K562 (cell line): Measurements from ENCODE around the gene ZRANB1. TPM values are rescaled to one million over a fixed set of nuclear protein-coding genes. Genes with fewer than 3 reads are reported as not detected.

ENCODE experiments used
- ATAC-seq: fragments of 200-7000 bp; cut with Tn5 transposase; 3 replicates; pipeline ENCODE4 v1.9.1; 2020; ENCODE audit warnings: moderate library complexity
- Bru-seq: library from RNA; stranded (reverse); fragments of 400-500 nt; gene quantifications from one replicate; lab custom pipeline; 2021; lab: Mats Ljungman, UMichigan
- BruChase-seq, 2 experiments: library from RNA; stranded (reverse); fragments of 400-500 nt; gene quantifications; one replicate each; lab custom pipeline; 2021; lab: Mats Ljungman, UMichigan
- BruUV-seq: library from RNA; stranded (reverse); fragments of 400-500 nt; replicated peaks from 2 replicates; lab custom pipeline; 2021; lab: Mats Ljungman, UMichigan
- CTCF ChIA-PET: fragments of 300-600 bp; formaldehyde crosslinking; extraction: SDS; loops from one replicate; lab custom pipeline; 2021; ENCODE audit warnings: low intra/inter-chr PET ratio; lab: Yijun Ruan, JAX
- POLR2A ChIA-PET: fragments of 300-600, 350-650 bp; sonication (Branson Sonifier 250); formaldehyde crosslinking; extraction: SDS; loops from one replicate; lab custom pipeline; 2021; ENCODE audit warnings: antibody characterized with exemption, inconsistent platforms; lab: Yijun Ruan, JAX
- DNase-seq, 4 experiments: peaks; one replicate each; pipeline versions ENCODE4 v3.0.0 to v3.0.0-alpha.2; 2011 to 2018; ENCODE audit warnings: low spot score in 3 of 4, mixed read lengths in 3 of 4; ENCODE audit errors: extremely low read depth in 1 of 4
- FAIRE-seq: peaks from 2 replicates; lab custom pipeline; 2011; peaks lifted over from hg19 to GRCh38; lab: Jason Lieb, UNC
- H2AFZ ChIP-seq: 2 replicates; pipeline ENCODE4 v1.6.0; 2011; ENCODE audit warnings: low read depth, low read length, control low read depth, inconsistent platforms
- H3K27ac ChIP-seq: fragments of 200-600 bp; 3 replicates; pipeline ENCODE4 v1.8.0; 2011; ENCODE audit warnings: low read depth, mild to moderate bottlenecking, control low read depth, inconsistent platforms, low read length, moderate library complexity, mixed read lengths; ENCODE audit errors: extremely low read depth
- H3K27me3 ChIP-seq, 2 experiments: fragments of 300-600 bp in 1 of 2; 2 replicates in 1 of 2; 3 replicates in 1 of 2; pipeline versions ENCODE4 v1.6.0 to v1.8.0; 2011; ENCODE audit warnings: inconsistent platforms in 2 of 2, low read length in 2 of 2, mild to moderate bottlenecking in 1 of 2, mixed read lengths in 1 of 2, moderate library complexity in 1 of 2; ENCODE audit not compliant: control insufficient read depth in 2 of 2, insufficient read depth in 2 of 2
- H3K36me3 ChIP-seq: fragments of 300-600 bp; 3 replicates; pipeline ENCODE4 v1.8.0; 2011; ENCODE audit warnings: mild to moderate bottlenecking, low read length, inconsistent platforms; ENCODE audit not compliant: control insufficient read depth, insufficient read depth
- H3K4me1 ChIP-seq, 2 experiments: fragments of 200-600 bp in 1 of 2; replicated peaks in 1 of 2; 2 replicates in 1 of 2; 3 replicates in 1 of 2; pipeline versions ENCODE4 v1.5.1 to v1.8.0; 2011; ENCODE audit warnings: inconsistent platforms in 2 of 2, low read length in 2 of 2, mild to moderate bottlenecking in 1 of 2, mixed read lengths in 1 of 2, moderate library complexity in 1 of 2; ENCODE audit not compliant: control insufficient read depth in 2 of 2, insufficient read depth in 2 of 2
- H3K4me2 ChIP-seq: 2 replicates; pipeline ENCODE4 v1.6.1; 2011; ENCODE audit warnings: low read length, control low read depth, inconsistent platforms, mixed read lengths; ENCODE audit not compliant: insufficient read depth
- H3K4me3 ChIP-seq: fragments of 200-600 bp; sonication (generic), shearing (Covaris generic); 2 replicates; pipeline ENCODE4 v1.5.1; 2016; ENCODE audit warnings: control low read depth, inconsistent platforms
- H3K79me2 ChIP-seq: fragments of 200-600 bp; 3 replicates; pipeline ENCODE4 v1.8.0; 2011; ENCODE audit warnings: low read length, inconsistent platforms; ENCODE audit not compliant: control insufficient read depth, insufficient read depth
- H3K9ac ChIP-seq, 2 experiments: 2 replicates each; pipeline versions ENCODE4 v1.6.0 to v1.6.1; 2011; ENCODE audit warnings: low read depth in 2 of 2, low read length in 2 of 2, control low read depth in 1 of 2, inconsistent platforms in 1 of 2, mild to moderate bottlenecking in 1 of 2, mixed read lengths in 1 of 2; ENCODE audit not compliant: insufficient read depth in 1 of 2
- H3K9me1 ChIP-seq: one replicate; pipeline ENCODE4 v1.6.0; 2011; ENCODE audit warnings: inconsistent platforms, mild to moderate bottlenecking, low read length, moderate library complexity; ENCODE audit not compliant: control insufficient read depth, insufficient read depth
- H3K9me3 ChIP-seq: replicated peaks from 2 replicates; pipeline ENCODE4 v1.5.1; 2011; ENCODE audit warnings: low read depth, low read length, inconsistent platforms; ENCODE audit not compliant: control insufficient read depth, insufficient read depth
- H4K20me1 ChIP-seq: replicated peaks from 2 replicates; pipeline ENCODE4 v1.6.1; 2011; ENCODE audit warnings: low read length, inconsistent platforms, mixed read lengths; ENCODE audit not compliant: control insufficient read depth, insufficient read depth
- BCLAF1 ChIP-seq, 2 experiments: fragments of 450-650 bp in 1 of 2; IDR thresholded peaks; 2 replicates each; pipeline ENCODE4 v1.6.1; 2011 to 2017; ENCODE audit warnings: low read depth in 2 of 2, antibody characterized with exemption in 1 of 2, borderline replicate concordance in 1 of 2, low read length in 1 of 2, mild to moderate bottlenecking in 1 of 2, mixed read lengths in 1 of 2; ENCODE audit not compliant: control insufficient read depth in 1 of 2
- CCNT2 ChIP-seq: IDR thresholded peaks from 2 replicates; pipeline ENCODE4 v1.6.1; 2011; ENCODE audit warnings: borderline replicate concordance, low read depth, mild to moderate bottlenecking, moderate library complexity, mixed read lengths, low read length; ENCODE audit not compliant: insufficient read length; ENCODE audit errors: extremely low read depth
- NBN ChIP-seq: fragments of 450-650 bp; IDR thresholded peaks from 2 replicates; pipeline ENCODE4 v1.6.1; 2016; ENCODE audit warnings: low read depth, mild to moderate bottlenecking
- NUFIP1 ChIP-seq: fragments of 450-650 bp; IDR thresholded peaks from 2 replicates; pipeline ENCODE4 v1.6.1; 2018; ENCODE audit not compliant: partially characterized antibody
- PYGO2 ChIP-seq: fragments of 450-650 bp; IDR thresholded peaks from 2 replicates; pipeline ENCODE4 v1.6.1; 2016; ENCODE audit warnings: mild to moderate bottlenecking, missing genetic modification characterization, moderate library complexity, missing compliant biosample characterization
- RNF2 ChIP-seq: sonication (generic); IDR thresholded peaks from 2 replicates; pipeline ENCODE4 v1.6.1; 2016
- SMAD4 ChIP-seq: fragments of 250-450 bp; sonication (Bioruptor Pico); conservative IDR thresholded peaks from 2 replicates; pipeline ENCODE4 v1.8.0; 2021; ENCODE audit warnings: inconsistent platforms, mild to moderate bottlenecking, moderate library complexity
- TCFL5 ChIP-seq: fragments of 250-450 bp; sonication (Bioruptor Pico); conservative IDR thresholded peaks from 2 replicates; pipeline ENCODE4 v1.6.1; 2021; ENCODE audit warnings: mild to moderate bottlenecking, moderate library complexity, matching md5 sums
- ZFX ChIP-seq: sonication (generic); formaldehyde crosslinking; IDR thresholded peaks from 2 replicates; pipeline ENCODE4 v1.8.0; 2022; ENCODE audit warnings: mild to moderate bottlenecking, missing genetic modification reagents, moderate library complexity
- WGBS: fragments of 100-300 bp; shearing (Covaris generic); methylation state at CpG from one replicate; pipeline ENCODE4 v1.1.6; 2016; ENCODE audit warnings: low coverage, mixed read lengths; ENCODE audit not compliant: insufficient coverage; ENCODE audit errors: missing lambda C conversion rate; 5-methylcytosine and 5-hydroxymethylcytosine counted together
- in situ Hi-C: fragments of 300-500 bp; cut with MboI; formaldehyde crosslinking; loops from 4 replicates; pipeline ENCODE4 v1.15.0; 2018; ENCODE audit warnings: inconsistent platforms, mixed read lengths
- intact Hi-C: fragments of 100-400 bp; cut with micrococcal nuclease; formaldehyde crosslinking; loops from 2 replicates; pipeline ENCODE4 v1.14.2; 2022
- long read RNA-seq, 3 experiments: library from polyadenylated mRNA in 2 of 3; library from RNA in 1 of 3; unstranded in 2 of 3; stranded (forward) in 1 of 3; transcript quantifications; one replicate each; pipeline ENCODE4 v2.0.0, GENCODE V29; 2019 to 2022
- polyA minus RNA-seq, 3 experiments: library from RNA; depleted of rRNA, polyadenylated mRNA; stranded (reverse); fragments of >200 nt; gene quantifications; 2 replicates each; pipeline ENCODE4 v1.2.3, GENCODE V29; 2011
- polyA plus RNA-seq, 8 experiments: library from polyadenylated mRNA; depleted of rRNA in 4 of 8; stranded (reverse) in 5 of 8; unstranded in 3 of 8; fragments of >200 nt; fragmentation: Nextera tagmentation in 2 of 8; fragmentation: Illumina TruSeq in 1 of 8; extraction: Ambion mirVana in 2 of 8; extraction: Trizol in 1 of 8; gene quantifications; 2 replicates each; pipeline versions ENCODE4 v1.2.1 to v1.2.3, GENCODE V29; 2011 to 2014; ENCODE audit warnings: inconsistent platforms in 1 of 8, missing spikeins in 1 of 8
- total RNA-seq, 7 experiments: library from RNA; depleted of rRNA in 6 of 7; stranded (reverse); fragments of >200 nt in 6 of 7; fragmentation: Illumina TruSeq in 2 of 7; extraction: Trizol in 2 of 7; gene quantifications; 2 replicates each; pipeline versions ENCODE4 v1.2.1 to v1.2.3, GENCODE V29; 2011 to 2021; ENCODE audit warnings: low replicate concordance in 1 of 7
- TF ChIP-seq, protein P1 (sequence below): sonication (generic); formaldehyde crosslinking; IDR thresholded peaks from 2 replicates; pipeline ENCODE4 v1.8.1; 2023; ENCODE audit warnings: mild to moderate bottlenecking, missing genetic modification reagents, moderate library complexity

ZRANB1 gene
- 4.7 and 8.6 TPM in 2 replicates for total RNA-seq (2011; cell fraction: chromatin; rRNA removed; ENCODE audit: low replicate concordance)
- 2.8 and 3.8 TPM in 2 replicates for total RNA-seq (2011; cell fraction: nucleolus; rRNA removed)
- 2.9 and 3.6 TPM in 2 replicates for total RNA-seq (2011; cell fraction: nucleoplasm; rRNA removed)
- total RNA-seq (2014; rRNA removed) (0.57 and 0.64 TPM in 2 replicates), total RNA-seq (2014; rRNA removed; fragmentation: Illumina TruSeq; extraction: Trizol) (1.1 and 1.2 TPM in 2 replicates), total RNA-seq (2015; rRNA removed; fragmentation: Illumina TruSeq; extraction: Trizol) (0.87 and 1.1 TPM in 2 replicates), total RNA-seq (2021) (0.74 and 0.78 TPM in 2 replicates), polyA plus RNA-seq (2011; rRNA removed) (0.89 and 0.97 TPM in 2 replicates), polyA plus RNA-seq (2014; fragmentation: Illumina TruSeq; extraction: Trizol) (0.44 and 0.59 TPM in 2 replicates), polyA plus RNA-seq (2014; fragmentation: Nextera tagmentation; extraction: Ambion mirVana) (under 1 TPM; 0.07 TPM), polyA plus RNA-seq (2014; rRNA removed) (0.39 and 0.52 TPM in 2 replicates), polyA minus RNA-seq (2011; rRNA and poly(A)+ RNA removed) (2.5 and 3.6 TPM in 2 replicates), Bru-seq, nascent RNA (percentile 48 among the genes with signal in this experiment), BruChase-seq, experiment 1, labeled RNA remaining after a 2-hour chase (percentile 70 among the genes with signal in this experiment), BruChase-seq, experiment 2, labeled RNA remaining after a 6-hour chase (percentile 74 among the genes with signal in this experiment)
- polyA plus RNA-seq (2011; cell fraction: cytosol; rRNA removed), result 0.21 and 0.46 TPM in 2 replicates
- polyA plus RNA-seq (2011; cell fraction: nucleus; rRNA removed), result 1.1 and 1.6 TPM in 2 replicates
- 0.31 and 0.79 TPM in 2 replicates for polyA plus RNA-seq (2012)
- polyA minus RNA-seq (2011; cell fraction: cytosol; rRNA and poly(A)+ RNA removed), result 1.0 and 1.1 TPM in 2 replicates
- 1.2 and 2.7 TPM in 2 replicates for polyA minus RNA-seq (2011; cell fraction: nucleus; rRNA and poly(A)+ RNA removed)
- long read RNA-seq, experiment 1, partial matches to known transcripts, result 0 of 4 reads
- long read RNA-seq, experiment 1, other reads (novel, unspliced or antisense), result 4 of 4 reads
- long read RNA-seq, experiment 2, partial matches to known transcripts, result 0 of 3 reads
- long read RNA-seq, experiment 2, other reads (novel, unspliced or antisense), result 3 of 3 reads
- long read RNA-seq, experiment 3, partial matches to known transcripts, result 0 of 1 reads
- long read RNA-seq, experiment 3, other reads (novel, unspliced or antisense), result 1 of 1 reads

GRCh38 chr10:124941823-124942222 is at the start of gene ZRANB1:
Gene ZRANB1, plus strand, starts transcription at chr10:124942123. Its CDS starts 371 bp downstream, at chr10:124942494.
- in situ Hi-C loops (loop anchor here (5.0 to 25.0 kb wide), 2 partner anchors 105 to 220 kb away; partner anchors contain the start of gene CTBP2), intact Hi-C loops (loop anchor here (10.0 kb wide), 1 partner anchor 213 kb away; no protein-coding TSS in a partner anchor)
- ChIA-PET POLR2A (interaction anchor here (0.5 to 1.2 kb wide), 2 partner anchors 103 to 762 kb away, joined by 3 to 4 read pairs; no protein-coding TSS in a partner anchor), CTCF (no interaction called here)
- DNase-seq (peak in 1 of 4 experiments; percentile 0), FAIRE-seq (no peak)
- H3K27me3 ChIP-seq, result no peaks in the 10 kb centered on the region
- no peak within 1 kb of the TSS for H3K4me2 ChIP-seq
- no peaks in the 10 kb centered on the region for H3K9me1 ChIP-seq
- no peak within 1 kb of the TSS for H2AFZ ChIP-seq
- H3K4me3 ChIP-seq, result no peak within 1 kb of the TSS
- peaks cover 21% of the 10 kb centered on the region; the same call in 2 of the 3 replicates for H3K36me3 ChIP-seq
- no TSS peak for BruUV-seq
- TF ChIP-seq TCFL5 (CRISPR knock-in tag), result no peak
- TF ChIP-seq SMAD4, result no peak
- no peak for TF ChIP-seq CCNT2
- TF ChIP-seq ZFX (CRISPR knock-in tag), result no peak
- no peak for TF ChIP-seq NBN
- TF ChIP-seq BCLAF1 (IDR thresholded peaks at IDR 0.05; ENCODE audit: borderline replicate concordance in 1 of 2, control insufficient read depth in 1 of 2, low read depth in 2 of 2, low read length in 1 of 2), result no peak
- no peak for TF ChIP-seq RNF2
- TF ChIP-seq NUFIP1, result no peak
- TF ChIP-seq, protein P1, sequence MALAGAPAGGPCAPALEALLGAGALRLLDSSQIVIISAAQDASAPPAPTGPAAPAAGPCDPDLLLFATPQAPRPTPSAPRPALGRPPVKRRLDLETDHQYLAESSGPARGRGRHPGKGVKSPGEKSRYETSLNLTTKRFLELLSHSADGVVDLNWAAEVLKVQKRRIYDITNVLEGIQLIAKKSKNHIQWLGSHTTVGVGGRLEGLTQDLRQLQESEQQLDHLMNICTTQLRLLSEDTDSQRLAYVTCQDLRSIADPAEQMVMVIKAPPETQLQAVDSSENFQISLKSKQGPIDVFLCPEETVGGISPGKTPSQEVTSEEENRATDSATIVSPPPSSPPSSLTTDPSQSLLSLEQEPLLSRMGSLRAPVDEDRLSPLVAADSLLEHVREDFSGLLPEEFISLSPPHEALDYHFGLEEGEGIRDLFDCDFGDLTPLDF (CRISPR knock-in tag), result no peak
- no peak for TF ChIP-seq PYGO2 (tag)
- TF ChIP-seq, all 486 proteins: peak for 0
- WGBS, result 84% methylated on average over 4 of the region's 4 CpGs
- no peak for ATAC-seq
- Histone ChIP-seq H3K27ac (no peak within 1 kb of the TSS), H3K9ac (no peak within 1 kb of the TSS), H3K9me3 (no peaks in the 10 kb centered on the region), H4K20me1 (peaks cover 31% of the 10 kb centered on the region), H3K4me1 (peaks cover 3% of the 10 kb centered on the region in 2 experiments; a peak in 3 of 5 replicates), H3K79me2 (peaks cover 90% of the 10 kb centered on the region)
